ENCODE data around the gene API5. TPM values are rescaled to one million over a fixed set of nuclear protein-coding genes. Genes with fewer than 3 reads are reported as not detected.
A peak's percentile ranks its signal among the peaks of the same experiment; 100 is the strongest.

The API5 gene
- total RNA-seq, 1 experiment from 2014 or later, result 142 TPM

GRCh38 chr11:43359422-43359818 lies 47.6 kb downstream of the API5 start:
- Mint-ChIP-seq H3K27me3 (ENCODE audit: low read depth) (0 out of 2 replicates have a peak, but pooled peaks cover 4% of the 10 kb centered on the region), H3K9me3 (peaks cover 4% of the 10 kb centered on the region; the same call in 1 of the 2 replicates), H3K36me3 (peaks cover 4% of the 10 kb centered on the region; the same call in 1 of the 2 replicates), H3K27ac (peak overlapping the region; percentile 93), H3K4me3 (peak overlapping the region; percentile 95), H3K4me1 (peaks cover 28% of the 10 kb centered on the region)
- POLR2A ChIA-PET, result interaction anchor here (1.0 to 1.4 kb wide), 3 partner anchors 11 to 63 kb away, joined by 3 to 5 read pairs (median 4); partner anchors contain the start of gene API5
- CTCF ChIA-PET, result interaction anchor here (0.6 to 1.3 kb wide), 5 partner anchors 48 to 629 kb away, joined by 3 to 4 read pairs (median 3); partner anchors contain the start of gene API5
- TF ChIP-seq CBFB (CRISPR knock-in tag; IDR thresholded peaks at IDR 0.05; ENCODE audit: low read depth), result no peak
- TF ChIP-seq, protein P1, sequence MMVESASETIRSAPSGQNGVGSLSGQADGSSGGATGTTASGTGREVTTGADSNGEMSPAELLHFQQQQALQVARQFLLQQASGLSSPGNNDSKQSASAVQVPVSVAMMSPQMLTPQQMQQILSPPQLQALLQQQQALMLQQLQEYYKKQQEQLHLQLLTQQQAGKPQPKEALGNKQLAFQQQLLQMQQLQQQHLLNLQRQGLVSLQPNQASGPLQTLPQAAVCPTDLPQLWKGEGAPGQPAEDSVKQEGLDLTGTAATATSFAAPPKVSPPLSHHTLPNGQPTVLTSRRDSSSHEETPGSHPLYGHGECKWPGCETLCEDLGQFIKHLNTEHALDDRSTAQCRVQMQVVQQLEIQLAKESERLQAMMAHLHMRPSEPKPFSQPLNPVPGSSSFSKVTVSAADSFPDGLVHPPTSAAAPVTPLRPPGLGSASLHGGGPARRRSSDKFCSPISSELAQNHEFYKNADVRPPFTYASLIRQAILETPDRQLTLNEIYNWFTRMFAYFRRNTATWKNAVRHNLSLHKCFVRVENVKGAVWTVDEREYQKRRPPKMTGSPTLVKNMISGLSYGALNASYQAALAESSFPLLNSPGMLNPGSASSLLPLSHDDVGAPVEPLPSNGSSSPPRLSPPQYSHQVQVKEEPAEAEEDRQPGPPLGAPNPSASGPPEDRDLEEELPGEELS (CRISPR knock-in tag; IDR thresholded peaks at IDR 0.05), result no peak
- no peak for TF ChIP-seq EMX1 (CRISPR knock-in tag; IDR thresholded peaks at IDR 0.05)
- no peak for TF ChIP-seq GTF2I (CRISPR knock-in tag; conservative IDR thresholded peaks at IDR 0.05)
- TF ChIP-seq ERG (CRISPR knock-in tag; IDR thresholded peaks at IDR 0.05), result no peak
- no peak for TF ChIP-seq NFYB (CRISPR knock-in tag; conservative IDR thresholded peaks at IDR 0.05; ENCODE audit: low read depth)
- TF ChIP-seq, protein P2, sequence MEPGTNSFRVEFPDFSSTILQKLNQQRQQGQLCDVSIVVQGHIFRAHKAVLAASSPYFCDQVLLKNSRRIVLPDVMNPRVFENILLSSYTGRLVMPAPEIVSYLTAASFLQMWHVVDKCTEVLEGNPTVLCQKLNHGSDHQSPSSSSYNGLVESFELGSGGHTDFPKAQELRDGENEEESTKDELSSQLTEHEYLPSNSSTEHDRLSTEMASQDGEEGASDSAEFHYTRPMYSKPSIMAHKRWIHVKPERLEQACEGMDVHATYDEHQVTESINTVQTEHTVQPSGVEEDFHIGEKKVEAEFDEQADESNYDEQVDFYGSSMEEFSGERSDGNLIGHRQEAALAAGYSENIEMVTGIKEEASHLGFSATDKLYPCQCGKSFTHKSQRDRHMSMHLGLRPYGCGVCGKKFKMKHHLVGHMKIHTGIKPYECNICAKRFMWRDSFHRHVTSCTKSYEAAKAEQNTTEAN (CRISPR knock-in tag; IDR thresholded peaks at IDR 0.05), result no peak
- TF ChIP-seq IRF1 (CRISPR knock-in tag; IDR thresholded peaks at IDR 0.05), result no peak
- TF ChIP-seq HMGXB4 (CRISPR knock-in tag; IDR thresholded peaks at IDR 0.05), result no peak
- DNase-seq (ENCODE audit: low spot score) (peak; percentile 21), ATAC-seq (peak; percentile 14)

GRCh38 chr11:43360361-43361032 lies 48.7 kb downstream of the API5 start:
- ChIA-PET CTCF (interaction anchor here (1.3 kb wide), 1 partner anchor 49 kb away, joined by 4 read pairs; the partner anchor contains the start of gene API5), POLR2A (interaction anchor here (0.7 kb wide), 1 partner anchor 24 kb away, joined by 3 read pairs; no protein-coding TSS in a partner anchor)
- Mint-ChIP-seq H3K27ac (no peak overlapping the region), H3K27me3 (ENCODE audit: low read depth) (0 out of 2 replicates have a peak, but pooled peaks cover 4% of the 10 kb centered on the region), H3K9me3 (peaks cover 4% of the 10 kb centered on the region; the same call in 1 of the 2 replicates), H3K36me3 (peaks cover 6% of the 10 kb centered on the region), H3K4me3 (peak overlapping the region; percentile 95), H3K4me1 (peaks cover 28% of the 10 kb centered on the region)
- no peak for TF ChIP-seq NR1H2 (CRISPR knock-in tag; IDR thresholded peaks at IDR 0.05)
- TF ChIP-seq ERG (CRISPR knock-in tag; IDR thresholded peaks at IDR 0.05), result no peak
- DNase-seq (ENCODE audit: low spot score) (no peak), ATAC-seq (no peak)

DNA sequence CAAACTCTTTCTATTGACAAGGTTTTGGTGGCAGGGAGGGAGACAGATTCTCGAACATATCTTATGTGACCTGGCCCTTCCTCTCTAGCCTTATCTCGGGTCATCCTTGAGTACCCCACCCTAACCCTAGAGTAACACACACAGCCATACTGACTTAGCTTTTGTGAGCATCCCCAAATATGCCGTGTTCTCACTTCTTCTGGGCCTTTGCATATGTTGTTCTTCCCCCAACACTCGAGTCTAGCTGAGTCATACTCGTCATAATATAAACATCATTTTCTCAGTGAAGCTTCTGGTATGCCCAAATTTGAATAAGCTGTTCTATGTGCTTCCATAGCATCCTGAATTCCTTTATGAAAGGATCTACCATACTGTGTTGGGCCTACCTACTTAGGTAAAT lies 54.9 kb downstream of the API5 start:
- ChIA-PET CTCF (no interaction called here), POLR2A (no interaction called here)
- no peak overlapping the region for H3K4me3 Mint-ChIP-seq
- H3K27ac Mint-ChIP-seq, result no peak overlapping the region
- ATAC-seq (no peak), DNase-seq (ENCODE audit: low spot score) (no peak)
- TF ChIP-seq ERG (CRISPR knock-in tag; IDR thresholded peaks at IDR 0.05) (no peak), GRHL2 (CRISPR knock-in tag; IDR thresholded peaks at IDR 0.05; ENCODE audit: insufficient replicate concordance, severe bottlenecking) (no peak), TCF7 (CRISPR knock-in tag; IDR thresholded peaks at IDR 0.05; ENCODE audit: low read depth) (no peak), CREM (CRISPR knock-in tag; IDR thresholded peaks at IDR 0.05) (no peak)
- TF ChIP-seq, protein P3, sequence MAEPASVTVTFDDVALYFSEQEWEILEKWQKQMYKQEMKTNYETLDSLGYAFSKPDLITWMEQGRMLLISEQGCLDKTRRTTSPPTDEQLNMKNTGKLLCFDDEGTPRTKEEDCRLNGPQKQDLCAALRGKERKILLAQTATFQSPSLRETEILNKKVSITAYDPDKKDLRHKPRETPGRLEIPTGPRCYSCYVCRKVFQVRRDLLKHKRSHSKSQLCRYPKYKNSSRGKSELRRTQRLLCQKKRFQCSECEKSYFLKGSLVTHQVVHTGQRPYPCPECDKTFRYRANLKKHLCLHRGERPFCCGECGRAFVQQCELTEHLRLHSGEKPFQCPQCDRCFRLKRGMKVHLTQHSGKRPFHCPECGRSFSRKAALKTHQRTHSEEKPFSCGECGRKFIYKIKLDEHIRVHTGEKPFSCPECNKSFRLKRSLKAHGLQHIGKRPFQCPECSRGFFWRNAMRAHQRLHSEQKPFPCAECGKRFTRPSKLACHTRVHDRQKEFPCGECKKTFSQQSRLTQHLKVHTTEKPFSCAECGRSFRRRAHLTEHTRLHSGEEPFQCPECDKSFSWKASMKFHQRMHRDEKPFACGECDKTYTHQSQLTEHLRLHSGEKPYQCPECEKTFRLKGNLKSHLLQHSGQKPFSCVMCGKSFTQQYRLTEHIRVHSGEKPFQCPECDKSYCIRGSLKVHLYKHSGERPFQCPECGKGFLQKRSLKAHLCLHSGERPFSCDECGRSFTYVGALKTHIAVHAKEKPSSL (CRISPR knock-in tag; conservative IDR thresholded peaks at IDR 0.05), result no peak
- peaks cover 4% of the 10 kb centered on the region; the same call in 1 of the 2 replicates for H3K9me3 Mint-ChIP-seq
- no peaks in the 10 kb centered on the region for H3K4me1 Mint-ChIP-seq
- H3K36me3 Mint-ChIP-seq, result peaks cover 19% of the 10 kb centered on the region
- no peaks in the 10 kb centered on the region for H3K27me3 Mint-ChIP-seq (ENCODE audit: low read depth)

Data from WTC11 (cell line).